Small intestine (tissue), 7 donors: ENCODE data around the gene PLXNA3. TPM values are rescaled to one million over a fixed set of nuclear protein-coding genes. Genes with fewer than 3 reads are reported as not detected.

Experiments
- DNase-seq, 2 donors: peaks; one replicate each; pipeline versions ENCODE4 v3.0.0 to v3.0.0-alpha.2; 2013
- FAIRE-seq: peaks from 2 replicates; lab custom pipeline; 2012; peaks lifted over from hg19 to GRCh38; lab: Jason Lieb, UNC
- H3K27ac ChIP-seq, 3 donors: one replicate each; pipeline ENCODE4 v1.5.1; 2013; ENCODE audit warnings: low read length in 2 of 3, mild to moderate bottlenecking in 2 of 3, control low read depth in 1 of 3, inconsistent platforms in 1 of 3, low read depth in 1 of 3, moderate library complexity in 1 of 3
- H3K27me3 ChIP-seq, 3 donors: one replicate each; pipeline ENCODE4 v1.6.1; 2013; ENCODE audit warnings: low read length in 3 of 3, inconsistent platforms in 1 of 3; ENCODE audit not compliant: control insufficient read depth in 3 of 3, insufficient read depth in 3 of 3
- H3K36me3 ChIP-seq, 3 donors: one replicate each; pipeline ENCODE4 v1.6.1; 2013; ENCODE audit warnings: low read length in 3 of 3, inconsistent platforms in 1 of 3, low read depth in 1 of 3, mild to moderate bottlenecking in 1 of 3, moderate library complexity in 1 of 3; ENCODE audit not compliant: control insufficient read depth in 3 of 3, insufficient read depth in 2 of 3
- H3K4me1 ChIP-seq, 3 donors: one replicate each; pipeline ENCODE4 v1.6.1; 2013; ENCODE audit warnings: low read length in 2 of 3, inconsistent platforms in 1 of 3, low read depth in 1 of 3, mild to moderate bottlenecking in 1 of 3, moderate library complexity in 1 of 3; ENCODE audit not compliant: control insufficient read depth in 3 of 3, insufficient read depth in 2 of 3
- H3K4me3 ChIP-seq, 3 donors: one replicate each; pipeline ENCODE4 v1.5.1; 2013; ENCODE audit warnings: low read length in 3 of 3, control low read depth in 1 of 3, inconsistent platforms in 1 of 3, low read depth in 1 of 3, mild to moderate bottlenecking in 1 of 3, moderate library complexity in 1 of 3
- H3K9me3 ChIP-seq, 2 donors: one replicate each; pipeline ENCODE4 v1.6.1; 2013; ENCODE audit warnings: low read depth in 1 of 2, low read length in 1 of 2; ENCODE audit not compliant: control insufficient read depth in 2 of 2, insufficient read depth in 1 of 2
- WGBS, 3 donors: extraction: QIAGEN DNeasy Blood & Tissue Kit; methylation state at CpG; one replicate each; pipeline ENCODE4 v1.1.7; 2013; 5-methylcytosine and 5-hydroxymethylcytosine counted together
- polyA plus RNA-seq, 4 donors: library from polyadenylated mRNA; stranded (reverse) in 3 of 4; unstranded in 1 of 4; fragments of 200-250 nt in 3 of 4; fragments of 120-200 nt in 1 of 4; gene quantifications; one replicate each; pipeline versions ENCODE4 v1.2.1 to v1.2.3, GENCODE V29; 2013
- donor health status: healthy with polysubstance abuse.
- donor health status: control.
- donor health status: control.
- donor health status: Bipolar disorder and iron deficiency.
- donor health status: healthy.

The PLXNA3 gene
- polyA plus RNA-seq, 4 donors = 3.2 to 30.1 (median 9.6) TPM

DNA sequence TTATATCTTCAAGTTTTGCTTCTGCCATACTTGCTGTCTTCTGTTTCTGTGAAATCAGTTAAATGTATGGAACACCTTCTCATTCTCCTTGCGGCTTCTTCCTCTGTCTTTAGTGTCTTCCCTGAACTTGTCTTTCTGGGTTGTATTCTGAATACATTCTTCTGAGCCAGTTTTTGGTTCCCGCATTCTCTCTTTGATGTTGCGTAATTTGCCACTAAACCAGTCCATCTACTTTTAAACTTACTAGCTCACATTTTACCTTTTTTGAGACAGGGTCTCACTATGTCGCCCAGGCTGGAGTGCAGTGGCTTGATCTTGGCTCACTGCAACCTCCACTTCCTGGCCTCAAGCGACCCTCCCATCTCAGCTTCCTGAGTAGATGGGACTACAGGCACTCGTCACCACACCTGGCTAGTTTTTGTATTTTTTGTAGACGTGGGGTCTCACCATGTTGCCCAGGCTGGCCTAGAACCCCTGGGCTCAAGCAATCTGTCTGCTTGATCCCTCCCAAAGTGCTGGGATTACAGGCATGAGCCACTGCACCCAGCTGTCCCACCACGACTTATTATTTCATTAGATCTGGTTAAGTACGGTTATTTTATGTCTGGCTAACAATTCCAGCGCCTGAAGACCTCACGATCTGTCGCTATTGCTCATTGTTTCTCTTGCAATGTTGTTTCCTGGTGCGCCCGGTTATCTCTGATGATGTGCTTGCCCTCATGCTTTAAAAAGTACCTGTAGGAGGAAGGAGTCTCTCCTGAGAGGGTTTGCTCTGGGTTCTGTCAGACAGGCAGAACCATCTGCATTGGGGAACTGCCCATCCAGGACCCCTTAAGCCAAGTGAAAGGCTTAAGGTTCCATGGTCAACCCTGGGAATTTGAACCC is 67.8 kb downstream of the PLXNA3 start:
- H3K9me3 ChIP-seq = no peaks in the 10 kb centered on the region
- peaks cover 0 to 2% (median 0%) of the 10 kb centered on the region in 3 donors for H3K36me3 ChIP-seq
- 78 to 85% (median 81%) methylated on average over 13 to 14 of the region's 14 CpGs for WGBS, 3 donors
- no peaks in the 10 kb centered on the region for H3K27me3 ChIP-seq
- no peak overlapping the region for H3K27ac ChIP-seq
- peaks cover 0 to 12% (median 0%) of the 10 kb centered on the region in 3 donors for H3K4me1 ChIP-seq
- no peak for FAIRE-seq
- H3K4me3 ChIP-seq = no peak overlapping the region
- DNase-seq = no peak

GRCh38 chrX:154526901-154527675 is 69.0 kb downstream of the PLXNA3 start:
- Histone ChIP-seq H3K36me3 (peaks cover 0 to 5% (median 0%) of the 10 kb centered on the region in 3 donors), H3K9me3 (no peaks in the 10 kb centered on the region), H3K4me3 (peak overlapping the region in 1 of 3 donors; percentile 37), H3K27ac (peak overlapping the region in 2 of 3 donors; percentile 74 to 82), H3K27me3 (no peaks in the 10 kb centered on the region), H3K4me1 (peaks cover 0 to 20% (median 0%) of the 10 kb centered on the region in 3 donors)
- FAIRE-seq = no peak
- DNase-seq = peak; percentile 80 to 82
- 7 to 28% (median 10%) methylated on average over 13 to 15 of the region's 15 CpGs for WGBS, 3 donors

Other genes with a start within 250 kb of the PLXNA3 start
- not detected for gene OPN1MW2, start 238.5 kb upstream of the PLXNA3 start, polyA plus RNA-seq
- gene OPN1MW3, start 200.7 kb upstream of the PLXNA3 start, polyA plus RNA-seq = not detected
- not detected for gene TEX28, start 163.2 kb upstream of the PLXNA3 start, polyA plus RNA-seq
- gene TKTL1, start 162.5 kb upstream of the PLXNA3 start, polyA plus RNA-seq = under 1 TPM in 2 of 4 donors, not detected in 2; 0.12 to 0.18 TPM
- gene FLNA, start 83.6 kb upstream of the PLXNA3 start, polyA plus RNA-seq = 100 to 1,000 TPM in 1 of 4 donors, 10 to 100 TPM in 3; 19.2 to 251 (median 73.8) TPM
- gene EMD, start 79.0 kb upstream of the PLXNA3 start, polyA plus RNA-seq = 10 to 100 TPM; 37.6 to 82.3 (median 55.6) TPM
- gene RPL10, start 59.9 kb upstream of the PLXNA3 start, polyA plus RNA-seq = 1,000 to 10,000 TPM; 3,043 to 5,653 (median 5,166) TPM
- gene DNASE1L1, start 49.0 kb upstream of the PLXNA3 start, polyA plus RNA-seq = 10 to 100 TPM; 17.0 to 27.4 (median 21.7) TPM
- gene TAFAZZIN, start 46.7 kb upstream of the PLXNA3 start, polyA plus RNA-seq = 10 to 100 TPM; 31.8 to 78.3 (median 50.8) TPM
- gene ATP6AP1, start 29.6 kb upstream of the PLXNA3 start, polyA plus RNA-seq = 100 to 1,000 TPM in 1 of 4 donors, 10 to 100 TPM in 3; 34.0 to 157 (median 57.4) TPM
- 10 to 100 TPM; 59.2 to 76.5 (median 62.6) TPM for gene GDI1, start 21.1 kb upstream of the PLXNA3 start, polyA plus RNA-seq
- gene FAM50A, start 14.1 kb upstream of the PLXNA3 start, polyA plus RNA-seq = 100 to 1,000 TPM in 2 of 4 donors, 10 to 100 TPM in 2; 64.5 to 181 (median 119) TPM
- gene LAGE3, start 21.0 kb downstream of the PLXNA3 start, polyA plus RNA-seq = 10 to 100 TPM in 3 of 4 donors, 1 to 10 TPM in 1; 8.1 to 26.6 (median 21.8) TPM
- gene UBL4A, start 28.3 kb downstream of the PLXNA3 start, polyA plus RNA-seq = 10 to 100 TPM; 23.8 to 32.3 (median 28.3) TPM
- 10 to 100 TPM; 11.6 to 22.2 (median 15.8) TPM for gene SLC10A3, start 32.3 kb downstream of the PLXNA3 start, polyA plus RNA-seq
- gene FAM3A, start 58.0 kb downstream of the PLXNA3 start, polyA plus RNA-seq = 100 to 1,000 TPM in 2 of 4 donors, 10 to 100 TPM in 2; 45.6 to 123 (median 90.1) TPM
- 10 to 100 TPM; 10.5 to 23.4 (median 13.3) TPM for gene G6PD, start 88.6 kb downstream of the PLXNA3 start, polyA plus RNA-seq
- gene IKBKG, start 89.3 kb downstream of the PLXNA3 start, polyA plus RNA-seq = 10 to 100 TPM; 17.7 to 34.9 (median 27.7) TPM
- gene CTAG1A, start 126.9 kb downstream of the PLXNA3 start, polyA plus RNA-seq = not detected
- gene CTAG1B, start 161.0 kb downstream of the PLXNA3 start, polyA plus RNA-seq = not detected
- 1 to 10 TPM in 1 of 4 donors, not detected in 3; 7.8 TPM for gene CTAG2, start 195.3 kb downstream of the PLXNA3 start, polyA plus RNA-seq